Measurements from ENCODE around the gene SCUBE1.

SCUBE1 gene

DNA sequence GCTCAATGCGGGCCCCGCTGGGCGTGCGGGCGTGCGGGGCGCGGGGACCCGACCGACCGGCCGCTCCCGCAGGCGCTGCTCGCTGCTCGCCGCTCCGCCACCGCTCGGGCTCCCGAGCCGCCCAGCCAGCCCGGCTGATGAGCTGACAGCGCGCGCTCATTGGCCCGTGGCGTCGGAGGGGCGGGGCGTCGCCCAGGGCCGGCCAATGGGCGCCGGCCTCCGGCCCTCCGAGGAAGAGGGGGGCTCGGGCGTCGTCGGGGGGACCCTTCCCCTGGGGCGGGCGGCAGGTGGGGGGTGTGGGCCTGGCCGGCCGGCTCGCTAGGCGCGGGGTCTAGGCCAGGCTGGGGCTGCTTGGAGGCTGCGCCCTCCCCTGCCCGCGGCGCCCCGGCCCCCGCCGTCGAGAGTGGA is at the start of gene SCUBE1:
SCUBE1 (minus strand) TSS at position 111 of the 408 bp plus-strand sequence. CDS start 111 bp downstream, outside the sequence.
- DNase-seq: peak; percentile 9

DNA sequence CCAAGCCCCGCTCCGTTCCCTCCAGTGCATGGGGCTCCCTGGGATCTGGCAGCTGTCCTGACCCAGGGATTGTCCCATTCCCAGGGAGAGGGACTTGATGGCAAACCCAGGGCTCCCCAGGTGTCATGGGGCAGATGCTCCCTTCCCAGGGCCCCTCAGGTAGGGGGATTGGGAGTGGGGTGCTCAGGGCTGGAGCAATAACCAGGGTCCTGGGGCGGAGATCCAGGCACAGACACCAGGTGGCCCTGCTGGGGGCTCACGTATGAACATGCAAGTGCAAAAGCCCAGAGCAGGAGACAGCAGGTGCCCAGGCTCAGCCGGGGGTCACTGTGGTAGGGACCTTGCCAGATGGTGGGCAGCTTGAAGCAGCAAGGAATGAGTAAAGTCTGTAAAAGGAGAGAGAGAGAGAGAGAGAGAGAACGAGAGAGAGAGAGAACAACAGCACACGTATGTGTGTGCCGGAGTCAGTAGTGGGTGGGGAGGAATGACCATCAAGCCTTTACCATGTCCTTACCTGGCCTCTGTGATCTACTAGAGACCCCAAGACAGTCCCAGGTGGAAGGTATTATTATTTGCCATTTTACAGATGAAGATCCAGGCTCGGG is 49.3 kb upstream of the SCUBE1 start:
- DNase-seq: no peak

DNA sequence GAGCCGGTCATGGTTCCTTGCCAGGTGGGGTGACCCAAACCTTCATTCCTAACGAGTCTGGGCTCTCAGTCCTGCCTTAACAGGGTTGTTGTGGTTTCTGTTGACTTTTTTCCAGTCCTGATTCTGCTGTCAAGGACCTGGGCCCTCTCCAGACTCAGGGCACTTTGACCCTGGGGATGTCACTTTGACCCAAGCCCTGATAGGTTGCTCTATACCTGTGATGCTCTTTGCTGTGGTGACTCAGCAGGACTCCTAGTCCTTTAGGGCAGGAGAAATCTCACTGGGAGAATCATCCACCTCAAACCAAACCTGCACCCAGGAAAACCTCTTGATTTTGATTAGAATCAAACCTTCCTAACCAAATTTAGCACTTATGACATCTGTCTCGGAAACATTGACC is 48.1 kb upstream of the SCUBE1 start:
- no peak for DNase-seq

DNA sequence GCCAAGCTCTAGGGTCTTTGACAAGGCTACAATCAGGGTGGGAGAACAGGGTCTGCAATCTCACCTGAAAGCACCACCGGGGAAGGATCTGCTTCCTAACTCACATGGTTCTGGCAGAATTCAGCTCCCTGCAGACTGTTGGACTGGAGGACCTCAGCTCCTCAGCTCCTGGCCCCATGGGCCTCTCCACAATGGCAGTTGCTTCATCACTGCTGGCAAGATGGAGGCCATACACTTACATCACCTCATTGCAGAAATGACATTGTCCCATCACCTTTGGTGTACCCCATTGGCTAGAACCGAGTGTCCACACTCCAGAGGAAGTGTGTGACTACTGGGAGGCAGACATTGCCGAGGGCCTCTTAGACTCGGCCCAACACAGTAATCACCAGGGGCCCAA is 47.7 kb upstream of the SCUBE1 start:
- no peak for DNase-seq

DNA sequence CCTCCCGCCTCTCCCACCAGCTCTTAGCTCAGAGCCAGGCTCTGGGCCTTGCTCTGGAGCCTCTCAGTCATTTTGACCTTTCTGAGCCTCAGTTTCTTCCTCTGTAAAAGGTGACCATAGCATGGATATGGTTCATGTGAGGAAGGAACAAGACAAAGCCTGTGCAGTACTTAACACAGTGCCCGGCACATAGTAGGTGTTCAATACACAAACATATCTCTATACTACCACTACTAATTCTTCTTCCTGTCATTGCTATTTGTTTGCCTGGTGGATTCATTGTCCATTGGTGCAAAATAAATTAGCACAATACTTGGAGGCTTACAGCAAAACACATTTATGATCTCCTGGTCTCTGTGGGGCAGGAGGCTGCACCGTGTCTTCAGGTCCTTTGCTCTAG is 47.0 kb upstream of the SCUBE1 start:
- DNase-seq: no peak

DNA sequence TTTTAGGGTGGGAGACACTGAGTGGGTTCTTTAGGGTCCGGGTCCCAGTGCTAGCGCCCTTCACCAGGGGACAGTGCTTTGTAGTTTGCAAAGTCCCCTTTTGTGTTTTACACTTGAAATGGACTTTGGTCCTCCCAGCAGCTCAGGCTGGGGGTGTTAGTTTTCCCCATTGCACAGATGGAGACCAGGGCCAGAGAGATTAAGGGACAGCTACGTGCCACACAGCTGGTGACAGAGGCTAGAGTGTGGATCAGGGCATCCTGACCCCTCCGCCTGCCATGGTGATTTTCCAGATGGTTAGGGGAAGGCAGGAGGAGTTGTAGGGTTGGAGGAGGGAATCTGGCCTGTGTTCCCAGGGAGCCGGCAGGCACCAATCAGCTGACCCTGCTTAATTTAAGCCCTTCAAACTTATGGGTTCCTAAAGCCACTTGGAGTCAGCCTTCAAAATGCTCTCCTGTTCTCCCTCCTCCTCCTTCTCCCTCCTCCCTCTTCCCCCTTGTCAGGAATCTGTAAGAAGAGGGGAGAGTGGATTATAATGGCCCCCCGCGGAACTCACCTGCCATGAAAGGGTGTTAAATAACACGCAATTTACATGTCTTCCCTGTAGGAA is 46.2 kb upstream of the SCUBE1 start:
- no peak for DNase-seq

DNA sequence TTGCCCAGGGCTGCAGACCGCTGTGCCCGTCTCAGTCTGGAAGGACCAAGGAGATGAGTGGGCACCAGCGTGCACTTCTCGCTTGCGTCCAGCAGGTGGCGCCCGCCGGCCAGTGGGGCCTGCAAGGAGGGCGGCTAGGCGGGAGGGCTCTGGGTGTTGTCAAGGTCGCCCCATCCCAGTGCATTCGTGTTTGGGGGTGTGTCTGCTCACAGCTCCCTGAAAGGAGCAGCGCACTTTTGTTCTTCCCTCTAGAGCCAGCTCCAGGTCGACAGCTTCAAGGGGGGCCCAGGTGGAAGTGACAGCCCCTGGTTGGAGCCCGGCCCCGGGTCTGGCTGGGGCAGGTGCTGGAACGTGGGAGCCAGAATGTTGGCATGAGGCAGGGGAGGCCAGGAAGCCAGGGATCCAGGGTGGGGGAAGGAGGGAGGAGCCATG is 45.3 kb upstream of the SCUBE1 start:
- peak; percentile 41 for DNase-seq

DNA sequence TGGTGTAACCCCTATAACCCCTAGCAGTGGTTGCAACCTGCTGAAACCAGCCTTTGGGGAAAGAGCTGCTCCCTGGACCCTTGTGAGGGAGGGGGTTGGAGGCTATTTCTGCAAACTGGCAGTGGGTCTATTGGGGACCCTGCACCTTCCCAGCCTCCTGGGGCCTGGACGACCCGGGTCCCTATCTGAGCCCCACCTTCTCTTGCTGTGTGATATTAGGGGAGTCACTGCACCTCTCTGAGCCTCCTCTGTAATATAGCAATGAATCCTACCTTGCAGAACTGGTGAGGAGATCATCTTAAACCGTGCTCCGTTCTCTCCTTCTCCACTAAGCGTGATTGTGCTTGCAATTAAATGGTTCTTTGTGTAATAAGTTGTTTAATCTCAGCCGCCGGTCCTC is 44.6 kb upstream of the SCUBE1 start:
- DNase-seq: no peak

DNA sequence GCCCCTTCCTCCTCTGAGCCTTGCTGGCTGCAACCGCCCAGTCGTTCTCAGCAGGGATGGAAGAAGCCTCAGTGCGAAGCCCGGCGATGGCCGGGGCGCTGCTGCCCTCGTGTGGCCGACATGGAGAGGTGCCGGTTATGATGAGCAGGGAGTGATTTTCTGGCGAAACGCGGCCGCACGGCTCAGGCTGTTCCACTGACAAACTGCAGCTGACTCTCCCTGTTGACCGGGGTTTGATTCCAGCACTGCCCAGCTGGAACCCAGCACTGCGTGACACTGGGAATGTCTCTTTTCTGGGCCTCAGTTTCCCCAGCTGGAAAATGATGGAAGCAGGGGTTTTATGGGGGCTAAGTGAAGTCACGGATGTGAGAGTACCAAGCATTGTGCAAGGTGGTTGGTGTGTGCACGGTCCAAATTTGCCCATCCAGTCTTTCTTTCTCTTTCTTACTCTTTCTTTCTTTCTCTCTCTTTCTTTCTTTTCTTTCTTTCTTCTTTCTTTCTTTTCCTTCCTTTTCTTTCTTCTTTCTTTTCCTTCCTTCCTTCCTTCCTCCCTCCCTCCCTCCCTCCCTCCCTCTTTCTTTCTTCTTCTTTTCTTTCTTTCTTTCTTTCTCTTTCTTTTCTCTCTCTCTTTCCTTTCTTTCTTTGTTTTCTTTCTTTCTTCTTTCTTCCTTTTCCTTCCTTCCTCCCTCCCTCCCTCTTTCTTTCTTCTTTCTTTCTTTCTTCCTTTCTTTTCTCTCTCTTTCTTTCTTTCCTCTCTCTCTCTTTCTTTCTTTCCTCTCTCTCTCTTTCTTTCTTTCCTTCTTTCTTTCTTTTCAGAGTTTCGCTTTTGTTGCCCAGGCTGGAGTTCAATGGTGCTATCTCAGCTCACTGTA is 42.8 kb upstream of the SCUBE1 start:
- no peak for DNase-seq

DNA sequence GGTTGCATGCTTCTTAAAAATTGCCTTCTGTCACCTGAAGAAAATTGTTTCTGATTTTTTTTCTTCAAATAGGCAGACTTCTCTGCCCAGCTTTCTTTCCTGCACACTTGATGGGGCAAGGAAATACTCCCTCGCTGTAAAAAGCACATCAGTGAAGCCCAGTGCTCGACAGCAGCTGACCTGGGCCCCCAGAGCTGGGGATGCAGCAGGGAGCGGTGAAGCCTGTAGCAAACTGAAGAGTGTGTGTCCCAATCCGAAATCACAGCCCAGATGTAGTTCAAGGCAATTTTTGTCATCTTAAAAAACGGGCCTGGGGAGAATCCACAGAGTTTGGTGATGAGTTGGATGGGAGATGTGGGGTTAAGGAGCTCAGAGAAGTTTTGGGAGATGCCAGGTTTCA is 41.7 kb upstream of the SCUBE1 start:
- no peak for DNase-seq

DNA sequence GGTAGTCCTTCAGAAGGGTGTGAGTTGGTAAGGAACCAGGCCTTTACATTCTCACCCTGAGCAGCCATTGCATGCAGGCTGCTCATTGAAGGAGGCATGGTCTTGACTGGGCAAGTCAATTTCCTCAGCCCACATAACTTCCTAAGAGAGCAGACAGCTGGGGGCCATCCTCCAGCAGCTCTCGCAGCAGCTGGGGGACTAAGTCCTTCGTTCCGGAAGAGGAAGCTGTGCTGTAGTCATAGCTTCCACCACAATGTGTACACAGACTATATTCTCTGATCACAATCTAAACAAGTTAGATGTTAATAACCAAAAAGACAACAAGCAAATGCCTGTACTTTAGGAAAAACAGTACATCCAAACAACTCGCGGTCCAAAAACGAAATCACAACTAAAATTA is 38.5 kb upstream of the SCUBE1 start:
- no peak for DNase-seq

DNA sequence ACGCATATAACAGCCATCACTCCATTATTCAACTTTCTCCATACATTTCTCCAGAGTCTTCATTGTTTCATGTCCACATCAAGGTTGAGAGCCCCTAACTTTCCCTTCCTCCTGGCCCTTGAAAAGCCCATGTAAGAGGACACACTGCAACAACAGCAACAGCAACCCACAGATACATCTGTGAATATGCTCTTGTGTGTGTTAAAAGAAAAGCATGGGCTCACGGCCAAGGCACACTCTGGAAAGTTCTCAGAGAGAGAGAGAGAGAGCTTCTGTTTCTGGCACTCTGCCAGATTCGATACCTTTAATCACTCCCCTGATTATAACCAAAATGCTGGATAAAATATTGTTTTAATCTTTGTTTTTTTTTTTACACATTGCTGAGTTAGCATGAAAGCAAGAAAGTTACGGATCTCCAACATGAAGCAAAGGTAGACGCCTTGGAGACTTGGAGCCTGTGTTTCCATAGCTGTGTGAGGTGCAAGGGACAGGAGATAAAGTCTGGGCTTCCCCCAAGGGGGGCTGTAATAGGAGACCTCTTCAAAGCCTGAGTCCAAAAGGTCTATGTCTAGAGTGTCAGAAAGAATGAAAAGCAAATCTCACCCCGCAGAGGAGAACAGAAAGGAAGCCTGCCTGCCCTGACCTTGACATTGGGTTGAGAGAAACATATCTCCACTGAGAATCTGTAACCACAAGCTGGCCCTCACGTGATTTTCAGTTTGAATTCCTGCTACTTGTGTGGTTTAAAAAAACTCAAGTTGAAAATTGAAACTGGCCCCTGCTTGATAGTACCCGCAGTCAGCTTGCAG is 34.9 kb upstream of the SCUBE1 start:
- no peak for DNase-seq

DNA sequence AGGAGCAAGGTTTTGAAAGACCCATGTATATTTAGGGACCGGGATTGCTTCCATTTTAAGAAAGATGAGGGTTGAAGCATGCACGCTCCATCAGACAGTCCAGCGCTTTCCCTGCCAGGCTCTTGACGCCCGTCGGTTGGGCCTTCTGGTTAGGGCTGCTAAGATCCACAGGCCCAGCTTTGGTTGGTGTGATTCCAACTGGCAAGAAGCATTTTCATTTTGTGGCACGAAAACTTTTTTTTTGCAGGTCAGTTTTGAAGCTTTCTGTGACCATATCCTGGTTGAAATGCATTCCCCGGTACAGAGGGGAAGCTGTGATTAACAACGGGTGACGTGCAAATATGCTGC is 34.4 kb upstream of the SCUBE1 start:
- no peak for DNase-seq

DNA sequence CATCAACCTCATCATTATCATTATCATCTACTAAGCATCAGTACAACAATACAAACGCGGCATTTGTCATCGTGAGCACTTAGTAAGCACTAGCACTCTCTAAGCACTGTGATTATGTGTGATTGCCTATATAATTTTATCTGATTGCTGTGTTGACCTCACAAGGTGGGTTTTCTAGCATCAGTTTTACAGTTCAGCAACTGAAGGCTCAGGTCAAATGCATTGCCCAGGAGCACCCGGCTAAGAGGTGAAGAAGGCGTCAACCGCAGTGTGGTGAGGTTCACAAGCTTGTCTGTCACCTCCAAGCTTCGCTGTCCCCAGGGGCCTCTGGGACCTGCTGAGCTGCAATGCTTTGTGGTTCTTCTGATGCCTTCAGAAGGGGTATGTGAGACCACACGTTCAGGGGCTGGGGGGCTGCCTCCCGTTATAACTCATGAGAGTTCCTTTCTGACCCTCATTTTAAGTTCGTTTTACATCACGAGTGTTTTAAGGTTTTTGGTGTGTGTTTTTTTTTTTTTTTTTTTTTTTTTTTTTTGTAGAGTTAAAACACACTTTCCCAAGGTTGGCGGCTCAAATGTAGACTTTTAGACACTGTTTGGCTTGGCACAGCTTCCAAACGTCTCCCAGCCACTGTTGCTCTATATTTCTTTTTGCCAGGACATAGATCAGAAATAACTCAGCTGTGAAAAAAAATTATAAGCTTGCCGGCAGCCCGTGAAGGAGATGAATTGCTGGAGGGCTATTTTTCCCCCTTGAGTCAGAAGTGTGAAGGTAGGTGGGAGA is 33.8 kb upstream of the SCUBE1 start:
- DNase-seq: peak; percentile 33

DNA sequence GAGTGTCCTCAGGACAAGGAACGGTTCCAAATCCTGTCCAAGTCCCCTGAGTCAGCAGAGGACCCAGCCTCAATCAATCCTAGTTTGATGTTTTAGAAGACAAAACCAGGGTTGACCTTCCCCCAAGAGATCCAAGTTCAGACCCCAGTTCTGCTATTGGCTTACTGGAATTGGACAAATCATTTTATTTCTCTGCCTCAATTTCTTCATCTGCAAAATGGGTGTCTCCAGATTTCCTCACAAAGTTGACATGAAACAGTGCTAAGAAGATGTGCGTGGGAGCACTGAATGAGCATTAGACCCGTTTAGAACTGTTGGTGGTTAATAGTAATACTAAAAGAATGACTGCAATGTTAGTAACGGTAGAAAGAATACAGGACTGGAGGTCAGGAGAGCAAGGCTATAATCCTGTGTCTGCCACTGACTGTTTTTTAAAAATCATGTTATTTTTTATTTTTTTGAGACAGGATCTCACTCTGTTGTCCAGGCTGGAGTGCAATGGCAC is 32.8 kb upstream of the SCUBE1 start:
- DNase-seq: no peak

DNA sequence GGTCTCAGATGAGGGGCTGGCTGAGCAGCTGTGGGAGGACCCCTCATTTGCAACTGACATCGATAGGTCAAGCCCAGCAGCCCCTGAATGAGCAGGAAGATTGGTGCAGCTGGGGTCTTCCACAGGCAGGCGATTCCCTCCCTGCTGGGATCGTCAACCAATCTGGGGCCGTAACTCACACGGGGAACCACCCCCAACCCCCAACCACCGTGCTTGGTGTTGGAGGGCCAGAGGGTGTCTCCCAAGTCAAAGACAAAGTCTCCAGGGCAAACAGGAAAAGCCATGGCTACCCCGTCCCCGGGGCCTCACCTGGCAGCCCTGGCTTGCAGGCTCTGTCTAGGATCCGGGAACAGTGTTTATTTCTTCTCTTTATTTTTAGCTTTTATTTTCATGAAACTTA is 26.9 kb upstream of the SCUBE1 start:
- no peak for DNase-seq

DNA sequence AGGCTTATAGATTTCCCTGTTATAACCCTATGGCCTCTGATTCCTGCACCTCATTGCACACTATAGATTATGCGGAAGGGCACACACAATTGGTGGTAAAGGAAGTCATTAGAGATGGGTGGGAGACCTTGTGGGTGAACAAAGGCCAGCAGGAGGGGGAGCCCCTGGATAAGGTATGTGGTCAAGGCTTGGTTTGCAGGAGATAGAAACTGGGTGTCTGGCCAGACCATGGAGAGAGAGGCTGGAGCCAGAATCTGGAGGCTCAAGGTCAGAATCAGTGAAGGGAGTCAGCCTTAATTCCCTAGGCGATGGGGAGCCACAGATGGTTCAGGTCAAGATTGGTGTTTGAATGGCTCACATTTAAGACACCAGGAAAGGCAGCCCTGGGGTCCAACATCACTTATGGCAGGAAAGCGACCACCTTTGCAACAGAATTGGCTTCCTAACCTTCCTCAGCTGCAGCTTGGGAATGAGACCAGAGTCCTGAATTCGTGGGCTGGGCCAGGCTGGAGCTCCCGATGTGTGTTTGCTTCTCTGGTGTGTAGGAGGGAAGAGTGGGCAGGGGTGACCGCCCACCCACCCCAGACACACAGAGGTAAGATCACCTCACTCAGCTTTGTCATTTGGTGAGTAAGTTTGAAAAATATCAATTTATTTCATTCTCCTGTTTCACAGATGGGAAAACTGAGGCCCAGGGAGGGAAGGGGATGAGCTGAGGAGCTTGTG is 22.7 kb upstream of the SCUBE1 start:
- DNase-seq: no peak

DNA sequence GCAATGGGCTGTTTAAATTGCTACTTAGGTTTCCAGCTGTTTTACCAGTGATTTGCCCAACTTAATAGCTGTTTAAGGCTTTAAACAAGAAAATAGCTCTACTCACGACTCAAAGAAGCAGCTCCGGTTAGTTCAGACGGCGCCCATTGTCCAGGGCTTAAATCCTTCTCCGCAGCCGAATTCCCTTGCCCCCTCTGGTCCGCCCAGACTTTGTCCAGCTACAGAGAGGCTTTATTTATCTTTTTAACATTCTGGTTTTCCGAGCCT is 20.9 kb upstream of the SCUBE1 start:
- DNase-seq: no peak

DNA sequence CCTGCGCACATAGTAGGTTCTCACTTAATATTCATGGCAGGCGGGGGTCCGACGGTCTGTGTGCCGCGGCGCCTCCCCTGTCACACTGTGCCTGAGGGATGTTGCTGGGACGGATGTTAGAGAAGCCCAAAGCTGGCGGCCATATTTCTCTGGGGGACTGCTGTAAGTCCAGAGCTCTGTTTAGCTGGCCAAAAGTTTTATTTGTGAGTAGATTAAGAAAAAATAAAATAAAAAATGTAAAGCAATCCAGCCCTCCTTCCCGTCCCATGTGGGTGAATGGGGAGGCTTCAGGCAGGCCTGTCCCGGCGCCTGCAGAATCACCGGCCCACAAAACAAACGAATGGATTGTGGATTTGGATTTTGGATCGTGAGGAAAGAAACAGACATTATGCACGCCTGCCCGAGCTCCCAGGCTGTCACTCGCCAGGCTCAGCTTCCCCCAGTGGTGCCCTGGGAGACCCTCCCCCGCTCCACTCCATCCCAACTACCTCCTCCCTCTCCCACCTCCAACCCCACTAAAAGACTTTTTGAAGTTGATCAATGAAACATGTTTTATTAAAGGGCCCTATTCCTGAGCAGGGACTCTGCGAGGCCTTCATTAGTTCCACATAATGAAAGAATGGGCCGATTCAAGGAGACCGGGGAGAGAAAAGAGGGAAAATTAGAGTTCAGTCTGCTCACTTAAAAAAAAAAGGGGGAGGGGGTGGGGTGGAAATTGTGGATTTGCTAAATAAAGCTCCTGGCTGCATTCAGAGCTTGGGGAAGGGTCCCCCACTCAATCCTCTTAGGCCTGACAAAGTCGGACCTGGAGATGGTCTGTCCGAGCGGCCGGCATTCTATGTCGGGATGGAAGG is 20.4 kb upstream of the SCUBE1 start:
- DNase-seq: no peak

DNA sequence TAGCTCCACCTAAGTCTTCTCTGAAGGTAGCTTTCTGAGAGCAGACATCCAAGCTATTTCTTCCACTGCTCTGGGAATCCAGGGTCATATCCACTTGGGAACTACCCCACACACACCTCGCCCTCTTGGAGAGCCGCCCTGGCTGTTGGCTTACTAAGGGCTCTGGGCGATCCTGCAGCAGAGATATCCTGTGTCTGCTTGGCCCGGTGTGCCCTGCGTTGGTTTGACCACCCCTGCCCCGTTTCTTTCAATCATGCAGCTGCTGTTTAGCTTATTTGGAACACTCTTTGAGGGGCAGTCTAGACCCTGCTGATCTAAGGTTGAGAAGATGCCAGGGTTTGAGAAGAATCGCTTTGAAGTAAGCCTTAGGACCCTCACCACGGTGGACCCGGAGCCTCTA is 17.4 kb upstream of the SCUBE1 start:
- DNase-seq: no peak

DNA sequence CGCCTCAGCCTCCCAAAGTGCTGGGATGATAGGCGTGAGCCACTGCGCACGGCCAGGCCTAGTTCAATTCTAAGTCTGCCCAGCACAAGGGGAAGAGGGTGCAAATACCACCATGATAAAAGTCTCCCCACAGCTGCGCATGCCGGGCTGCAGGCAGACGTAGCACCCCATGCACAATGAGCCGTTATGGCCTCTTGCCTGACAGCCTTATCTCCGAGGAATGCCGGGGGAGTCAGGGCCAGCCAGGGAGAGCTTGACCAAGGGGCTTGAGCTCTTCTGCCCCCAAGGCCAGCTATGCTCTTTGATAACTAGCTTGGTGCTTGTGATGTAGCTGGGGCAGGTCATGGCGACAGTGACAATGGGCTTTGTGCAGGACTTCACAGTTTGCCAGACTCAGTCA is 13.7 kb upstream of the SCUBE1 start:
- DNase-seq: no peak
